Activated naive CD4-positive, alpha-beta T cell treated with anti-CD3 and anti-CD28 coated beads, Interleukin-2, amount 50 U/mL, for 72 hours (primary cell): ENCODE measurements around the gene PSMA3. TPM values are rescaled to one million over a fixed set of nuclear protein-coding genes. Genes with fewer than 3 reads are reported as not detected.
"Not testable (repeated sequence)": the region's sequence is repeated elsewhere in the genome, so short reads cannot be mapped to it uniquely, and the experiment has no call there.

Source experiments
- ATAC-seq, 2 donors: fragments of 150-1000 bp; cut with Tn5 transposase; 2 replicates each; pipeline ENCODE4 v1.10.0; 2021; ENCODE audit warnings: mild to moderate bottlenecking in 2 of 2, moderate library complexity in 2 of 2
- DNase-seq, 2 donors: peaks; one replicate each; pipeline ENCODE4 v3.0.0; 2021 to 2022; ENCODE audit warnings: low spot score in 2 of 2
- H3K27ac Mint-ChIP-seq, 2 donors: one replicate each; pipeline ENCODE4 v1.8.0; 2022; ENCODE audit warnings: mild to moderate bottlenecking in 2 of 2, mixed read lengths in 2 of 2
- H3K36me3 Mint-ChIP-seq, 2 donors: one replicate each; pipeline ENCODE4 v1.8.0; 2022; ENCODE audit warnings: mixed read lengths in 2 of 2
- H3K9me3 Mint-ChIP-seq, 2 donors: one replicate each; pipeline ENCODE4 v1.8.0; 2022; ENCODE audit warnings: mixed read lengths in 2 of 2
- total RNA-seq, 2 donors: library from RNA; stranded (reverse); gene quantifications; one replicate each; pipeline ENCODE4 v1.2.3, GENCODE V29; 2022

The PSMA3 gene
- total RNA-seq, 2 donors from 2014 or later = 252 to 310 TPM

DNA sequence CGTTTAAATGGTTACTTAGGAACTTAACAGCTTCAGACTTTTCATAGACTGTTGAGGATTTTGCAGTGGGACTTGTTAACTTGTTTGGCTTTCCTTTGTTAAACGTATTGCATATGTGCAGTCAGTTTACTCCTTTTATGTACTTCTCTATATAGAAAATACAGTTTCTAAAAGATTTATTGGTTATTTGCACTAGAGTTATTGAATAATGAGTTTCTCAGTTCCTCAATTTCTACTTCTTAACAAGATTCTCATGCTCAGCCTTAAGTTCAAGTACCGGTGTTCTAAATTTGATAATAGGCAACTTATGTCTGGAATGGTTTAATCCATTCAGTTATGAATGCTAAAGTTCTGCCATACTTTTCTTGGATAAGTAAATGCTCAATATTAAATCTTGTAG is 919 bp downstream of the PSMA3 start:
- H3K27ac Mint-ChIP-seq = peak overlapping the region; percentile 96 to 99
- no peaks in the 10 kb centered on the region for H3K9me3 Mint-ChIP-seq
- no peak for ATAC-seq
- DNase-seq = no peak
- peaks cover 29 to 34% of the 10 kb centered on the region in 2 donors for H3K36me3 Mint-ChIP-seq

DNA sequence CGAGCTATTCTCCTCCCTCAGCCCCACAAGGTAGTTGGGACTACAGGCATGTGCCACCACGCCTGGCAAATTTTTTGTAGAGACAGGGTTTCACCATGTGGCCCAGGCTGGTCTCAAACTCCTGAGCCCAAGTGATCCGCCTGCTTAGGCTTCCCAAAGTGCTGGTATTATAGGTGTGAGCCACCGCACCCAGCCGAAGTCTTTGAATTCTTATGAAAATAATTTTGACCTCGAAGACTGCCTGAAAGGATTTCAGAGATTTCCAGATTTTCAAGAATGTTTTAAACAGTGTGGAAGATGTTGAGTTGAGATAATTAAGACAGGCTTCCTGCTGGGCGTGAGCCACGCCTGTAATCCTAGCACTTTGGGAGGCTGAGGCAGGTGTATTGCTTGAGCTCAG is 5.0 kb downstream of the PSMA3 start:
- no peaks in the 10 kb centered on the region for H3K9me3 Mint-ChIP-seq
- ATAC-seq (no peak), DNase-seq (no peak)
- H3K27ac Mint-ChIP-seq = no peak overlapping the region
- H3K36me3 Mint-ChIP-seq = peaks cover 30 to 45% of the 10 kb centered on the region in 2 donors

DNA sequence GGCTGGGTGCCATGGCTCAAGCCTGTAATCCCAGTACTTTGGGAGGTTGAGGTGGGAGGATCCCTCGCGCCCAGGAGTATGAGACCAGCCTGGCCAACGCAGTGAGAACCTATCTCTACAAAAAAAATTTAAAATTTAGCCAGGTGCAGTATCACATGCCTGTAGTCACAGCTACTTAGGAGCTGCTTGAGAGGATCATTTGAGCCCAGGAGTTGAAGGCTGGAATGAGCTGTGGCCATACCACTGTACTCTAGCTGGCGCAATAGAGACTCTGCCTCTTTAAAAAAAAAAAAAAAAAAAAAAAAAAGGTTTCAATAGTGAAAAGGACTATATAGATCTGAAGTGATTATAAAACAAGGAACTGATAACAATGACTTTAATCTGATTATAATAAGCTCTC is 13.5 kb downstream of the PSMA3 start:
- no peaks in the 10 kb centered on the region for H3K9me3 Mint-ChIP-seq
- ATAC-seq (no peak), DNase-seq (no peak)
- no peak overlapping the region for H3K27ac Mint-ChIP-seq
- H3K36me3 Mint-ChIP-seq = peaks cover 0 to 6% of the 10 kb centered on the region in 2 donors

DNA sequence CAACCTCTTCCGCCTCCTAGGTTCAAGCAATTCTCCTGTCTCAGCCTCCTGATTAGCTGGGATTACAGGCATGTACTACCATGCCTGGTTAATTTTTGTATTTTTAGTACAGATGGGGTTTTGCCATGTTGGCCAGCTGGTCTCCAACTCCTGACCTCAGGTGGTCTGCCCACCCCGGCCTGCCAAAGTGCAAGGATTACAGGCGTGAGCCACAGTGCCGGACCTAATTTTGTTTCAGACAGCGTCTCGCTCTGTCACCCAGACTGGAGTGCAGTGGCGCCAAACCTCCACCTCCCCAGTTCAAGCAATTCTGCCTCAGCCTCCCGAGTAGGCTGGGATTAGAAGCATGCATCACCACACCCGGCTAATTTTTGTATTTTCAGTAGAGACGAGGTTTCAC is 17.4 kb downstream of the PSMA3 start:
- not testable (repeated sequence) for DNase-seq, H3K9me3 Mint-ChIP-seq, ATAC-seq
- H3K36me3 Mint-ChIP-seq = peaks cover 4 to 22% of the 10 kb centered on the region in 2 donors
- H3K27ac Mint-ChIP-seq = peak overlapping the region in 1 of 2 donors; percentile 65

DNA sequence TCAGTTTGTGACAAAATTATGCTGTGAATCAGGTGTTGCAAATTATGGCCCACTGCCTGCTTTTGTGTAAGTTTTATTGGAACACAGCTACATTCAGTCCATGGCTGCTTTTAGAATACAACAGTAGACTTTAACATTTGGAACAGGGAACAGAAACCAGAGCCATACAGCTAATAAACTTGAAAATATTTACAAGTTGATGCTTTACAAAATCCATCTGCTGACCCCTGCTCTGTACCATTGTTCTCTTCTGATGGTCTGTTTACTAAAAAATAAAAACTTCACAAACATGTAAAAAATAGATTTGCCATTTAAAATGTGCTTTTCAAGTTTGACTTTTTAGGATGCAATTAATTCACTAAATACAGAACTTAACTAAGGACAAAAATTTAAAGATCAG is 20.8 kb downstream of the PSMA3 start:
- peak overlapping the region in 1 of 2 donors; percentile 44 for H3K27ac Mint-ChIP-seq
- ATAC-seq = no peak
- peaks cover 4 to 24% of the 10 kb centered on the region in 2 donors for H3K36me3 Mint-ChIP-seq
- H3K9me3 Mint-ChIP-seq = no peaks in the 10 kb centered on the region
- DNase-seq = no peak

DNA sequence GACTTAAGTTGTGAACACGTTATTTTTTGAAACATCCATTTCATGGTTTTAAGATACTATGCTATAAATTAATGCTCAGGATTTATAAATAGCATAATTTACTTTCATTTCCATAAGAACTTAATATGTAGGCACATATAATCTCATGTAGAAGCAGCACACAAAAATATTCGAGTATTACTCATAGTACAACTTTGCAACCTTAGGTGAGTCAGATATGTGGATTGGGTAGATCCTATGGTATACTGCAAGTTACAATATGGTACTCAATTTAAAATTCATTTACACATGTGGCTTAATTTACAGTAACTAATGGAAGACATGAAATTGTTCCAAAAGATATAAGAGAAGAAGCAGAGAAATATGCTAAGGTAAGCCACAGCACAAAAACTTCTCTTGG is 26.0 kb downstream of the PSMA3 start:
- Mint-ChIP-seq H3K27ac (peak overlapping the region in 1 of 2 donors; percentile 65), H3K36me3 (peaks cover 11 to 25% of the 10 kb centered on the region in 2 donors), H3K9me3 (no peaks in the 10 kb centered on the region)
- peak; percentile 40 to 59 for ATAC-seq
- DNase-seq = no peak

DNA sequence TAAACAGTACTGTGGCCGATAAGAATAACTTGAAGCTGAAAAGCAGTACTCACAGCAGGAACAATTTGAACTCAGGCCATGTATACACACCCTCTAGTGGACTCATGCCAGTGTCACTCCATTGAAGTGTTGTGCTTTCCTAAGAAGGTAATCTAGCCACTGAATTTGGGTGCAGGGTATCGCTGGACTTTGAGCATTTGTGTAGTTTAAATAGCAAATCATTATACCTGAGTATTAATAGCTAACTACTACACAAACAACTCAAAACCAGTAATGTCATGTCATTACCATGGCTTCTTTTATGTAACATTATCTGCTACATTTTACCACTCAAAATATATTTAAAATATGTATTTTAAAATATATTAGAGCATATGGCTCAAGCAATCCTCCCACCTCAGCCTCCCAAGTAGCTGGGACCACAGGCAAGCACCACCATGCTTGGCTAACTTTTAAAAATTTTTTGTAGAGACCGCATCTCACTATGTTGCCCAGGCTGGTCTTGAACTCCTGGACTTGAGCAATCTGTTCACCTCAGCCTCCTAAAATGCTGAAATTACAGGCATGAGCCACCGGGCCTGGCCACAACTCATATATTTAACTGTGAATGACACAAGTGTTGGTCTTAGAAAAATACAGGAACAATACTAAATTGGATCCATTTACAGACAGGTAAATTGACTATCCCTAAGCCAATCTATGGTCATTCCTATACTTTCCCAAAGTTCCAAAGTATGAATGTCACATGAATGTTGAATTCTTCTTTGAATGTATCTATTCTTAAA is 28.1 kb downstream of the PSMA3 start:
- Mint-ChIP-seq H3K36me3 (peaks cover 7 to 25% of the 10 kb centered on the region in 2 donors), H3K9me3 (no peaks in the 10 kb centered on the region), H3K27ac (no peak overlapping the region)
- DNase-seq = no peak
- ATAC-seq = no peak

DNA sequence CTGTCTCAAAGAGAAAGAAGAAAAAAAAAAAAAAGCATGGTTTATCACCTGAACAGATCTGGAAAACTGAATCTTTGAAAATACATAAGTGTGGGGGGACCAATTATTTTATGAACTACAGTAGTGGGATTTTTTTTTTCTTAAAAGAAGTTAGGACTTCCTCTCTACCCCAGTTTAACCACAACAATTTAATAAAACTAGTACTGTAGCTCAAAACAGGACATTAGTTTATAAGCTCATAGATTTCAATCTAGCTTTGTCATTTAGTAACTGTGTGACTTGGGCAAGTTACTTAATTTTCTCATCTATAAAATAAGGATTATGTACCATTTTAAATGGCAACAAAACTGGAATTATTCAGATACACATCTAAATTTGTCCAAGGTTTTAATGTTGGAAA is 30.2 kb downstream of the PSMA3 start:
- DNase-seq = no peak
- Mint-ChIP-seq H3K36me3 (peaks cover 7 to 34% of the 10 kb centered on the region in 2 donors), H3K9me3 (no peaks in the 10 kb centered on the region), H3K27ac (peak overlapping the region; percentile 74 to 94)
- no peak for ATAC-seq

DNA sequence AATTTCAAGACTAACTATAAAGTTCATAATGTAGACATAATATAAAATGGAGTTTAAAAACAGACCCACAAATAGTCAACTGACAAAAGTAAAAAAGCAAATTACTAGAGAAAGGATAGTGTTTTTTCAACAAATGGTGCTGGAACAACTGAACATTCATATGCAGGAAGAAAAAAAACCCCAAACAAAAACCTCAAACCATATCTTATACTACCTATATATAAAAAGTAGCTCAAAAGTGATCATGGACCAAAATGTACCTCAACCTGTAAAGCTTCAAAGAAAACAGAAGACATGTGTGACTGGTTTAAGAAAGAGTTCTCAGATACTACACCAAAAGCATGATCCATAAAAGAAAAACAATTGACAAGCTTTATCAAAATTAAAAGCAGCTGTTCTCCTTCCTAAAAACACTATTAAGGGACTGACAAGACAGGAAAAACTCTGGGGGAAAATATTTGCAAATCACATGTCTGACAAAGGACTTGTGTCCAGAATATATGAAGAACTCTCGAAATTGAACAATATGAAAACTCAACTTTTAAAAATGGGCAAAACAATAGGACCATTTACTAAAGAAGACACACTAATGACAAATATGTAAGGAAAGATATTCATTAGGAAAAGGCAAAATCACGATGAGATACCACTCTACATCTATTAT is 31.0 kb downstream of the PSMA3 start:
- no peak for DNase-seq

DNA sequence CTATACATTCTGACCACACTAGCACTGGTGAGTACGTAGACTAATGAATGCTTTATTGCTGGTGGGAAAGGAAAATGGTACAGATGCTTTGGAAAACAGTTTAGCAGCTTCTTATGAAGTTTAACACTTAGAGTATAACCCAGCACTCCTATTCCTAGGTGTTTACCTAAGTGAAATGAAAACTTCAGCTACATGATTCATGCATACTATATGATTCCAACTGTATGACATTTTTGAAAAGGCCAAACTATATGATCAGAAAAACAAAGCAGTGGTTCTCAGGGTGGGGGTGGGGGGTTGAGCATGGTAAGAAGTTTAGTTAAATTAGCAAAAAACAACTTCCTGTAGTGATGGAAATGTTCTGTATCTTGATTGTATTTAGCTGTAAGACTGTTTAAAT is 31.6 kb downstream of the PSMA3 start:
- Mint-ChIP-seq H3K36me3 (peaks cover 11 to 42% of the 10 kb centered on the region in 2 donors), H3K9me3 (no peaks in the 10 kb centered on the region), H3K27ac (peak overlapping the region in 1 of 2 donors; percentile 74)
- ATAC-seq = peak; percentile 39 to 48
- no peak for DNase-seq

More for the DNA sequence above, 31.0 kb downstream of the PSMA3 start:
- peaks cover 7 to 36% of the 10 kb centered on the region in 2 donors for H3K36me3 Mint-ChIP-seq
- H3K9me3 Mint-ChIP-seq = no peaks in the 10 kb centered on the region
- peak overlapping the region; percentile 74 to 94 for H3K27ac Mint-ChIP-seq
- ATAC-seq = peak in 1 of 2 donors; percentile 60

DNA sequence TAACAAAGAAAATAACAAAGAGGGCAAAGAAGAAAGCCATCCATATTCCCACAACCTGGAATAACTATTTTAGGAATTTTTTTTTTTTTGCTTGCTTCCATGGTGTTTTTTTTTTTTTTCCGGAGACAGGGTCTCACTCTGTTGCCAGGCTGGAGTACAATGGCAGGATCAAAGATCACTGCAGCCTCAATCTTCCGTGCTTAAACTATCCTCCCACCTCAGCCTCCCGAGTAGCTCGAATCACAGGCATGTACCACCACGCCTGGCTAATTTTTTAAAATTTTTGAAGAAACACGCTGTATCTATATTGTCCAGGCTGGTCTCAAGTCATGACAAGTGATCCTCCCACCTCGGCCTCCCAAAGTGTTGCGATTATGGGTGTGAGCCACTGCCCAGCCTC is 33.5 kb downstream of the PSMA3 start:
- ATAC-seq (no peak), DNase-seq (no peak)
- no peaks in the 10 kb centered on the region for H3K9me3 Mint-ChIP-seq
- peaks cover 11 to 45% of the 10 kb centered on the region in 2 donors for H3K36me3 Mint-ChIP-seq
- no peak overlapping the region for H3K27ac Mint-ChIP-seq

DNA sequence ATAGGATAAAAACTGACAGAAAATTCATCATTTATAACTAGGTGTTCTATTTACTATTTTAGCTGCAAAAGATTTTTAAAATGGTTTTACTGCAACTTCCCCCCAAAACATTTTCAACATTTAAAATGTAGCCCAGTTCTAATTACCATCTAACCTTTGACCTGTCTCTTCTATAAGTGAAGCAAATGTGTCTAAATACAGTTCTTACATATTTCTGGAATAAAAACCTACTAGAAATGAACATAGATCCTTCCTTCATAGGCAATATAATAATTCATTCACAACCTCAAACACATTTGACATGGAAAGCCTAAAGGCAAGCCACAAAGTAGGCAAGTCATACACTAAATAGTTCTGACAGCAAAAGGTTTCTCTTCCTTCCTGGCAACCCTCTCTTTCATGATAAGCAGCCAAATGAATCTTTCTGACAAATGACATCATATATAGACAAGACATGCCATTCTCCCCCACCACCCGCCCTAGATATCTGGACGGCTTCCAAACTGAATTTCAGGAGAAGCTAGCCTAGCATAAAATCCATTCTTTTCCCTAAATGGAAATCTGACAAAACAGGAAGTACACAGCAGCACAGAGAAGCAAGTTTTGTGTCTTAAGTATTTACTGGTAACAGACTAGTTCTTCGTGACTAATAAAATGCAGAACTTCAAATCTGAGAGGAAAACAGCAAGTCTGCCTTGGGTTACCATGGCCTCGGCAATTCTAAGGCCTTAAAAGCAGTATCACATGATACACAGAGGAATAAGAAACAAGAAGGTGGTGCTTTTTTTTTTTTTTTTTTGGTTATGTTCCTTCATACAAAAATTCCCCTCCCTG is 36.5 kb downstream of the PSMA3 start:
- no peaks in the 10 kb centered on the region for H3K9me3 Mint-ChIP-seq

DNA sequence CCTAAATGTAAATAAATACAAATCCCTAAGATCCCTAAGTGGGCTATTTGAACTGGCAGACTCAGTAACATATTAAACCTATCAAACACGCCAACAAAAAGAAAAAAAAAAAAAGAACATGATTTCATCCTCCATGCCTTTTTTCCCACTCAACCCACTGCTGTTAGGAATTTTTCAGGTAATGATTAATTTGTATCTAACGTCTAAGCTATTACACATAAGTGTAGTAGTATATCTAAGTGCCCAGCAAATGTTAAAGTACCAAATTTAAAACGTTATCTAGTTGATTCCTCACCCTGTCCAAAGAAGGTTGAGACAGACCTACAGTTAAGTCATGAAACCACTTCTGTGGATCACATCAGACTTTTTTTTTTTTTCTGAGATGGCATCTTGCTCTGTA is 37.3 kb downstream of the PSMA3 start:
- H3K36me3 Mint-ChIP-seq = peaks cover 13 to 56% of the 10 kb centered on the region in 2 donors
- H3K9me3 Mint-ChIP-seq = no peaks in the 10 kb centered on the region
- H3K27ac Mint-ChIP-seq = peak overlapping the region; percentile 88 to 99
- ATAC-seq (peak in 1 of 2 donors; percentile 21), DNase-seq (no peak)

More for the DNA sequence above, 36.5 kb downstream of the PSMA3 start:
- ATAC-seq (peak; percentile 87 to 90), DNase-seq (peak in 1 of 2 donors; percentile 30)
- peaks cover 13 to 56% of the 10 kb centered on the region in 2 donors for H3K36me3 Mint-ChIP-seq
- H3K27ac Mint-ChIP-seq = peak overlapping the region; percentile 88 to 99

DNA sequence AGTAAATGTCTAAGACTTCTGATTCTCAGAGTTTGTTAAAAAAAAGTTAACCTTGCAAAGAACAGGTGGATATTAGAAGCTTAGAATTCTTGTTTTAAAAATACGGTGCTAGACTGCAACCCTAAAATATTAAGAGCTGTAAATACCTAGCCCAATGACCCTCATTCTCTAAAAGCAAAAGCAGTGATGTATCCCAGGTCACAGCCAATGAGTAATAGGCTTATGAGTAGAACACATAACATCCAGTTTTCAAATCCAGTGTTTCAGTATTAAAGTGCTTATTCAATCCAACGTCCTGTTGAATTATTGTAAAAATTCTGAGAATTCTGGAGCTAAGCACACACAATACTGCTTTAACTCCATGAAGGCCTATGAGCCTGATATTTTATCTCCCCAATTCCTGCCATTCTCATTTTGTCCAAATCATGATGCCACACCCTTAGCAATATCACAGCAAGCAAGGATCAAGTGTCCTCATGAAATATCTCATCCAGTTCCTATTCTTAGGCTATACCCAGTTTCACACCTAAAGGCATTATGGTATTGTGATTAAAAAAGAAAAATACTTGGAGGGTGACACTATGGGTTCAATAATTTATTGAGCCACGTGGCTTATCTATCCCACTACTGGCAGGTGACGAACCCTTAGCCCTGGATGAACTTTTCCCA is 38.4 kb downstream of the PSMA3 start:
- no peak for ATAC-seq
- no peaks in the 10 kb centered on the region for H3K9me3 Mint-ChIP-seq
- peaks cover 19 to 56% of the 10 kb centered on the region in 2 donors for H3K36me3 Mint-ChIP-seq
- no peak for DNase-seq
- peak overlapping the region in 1 of 2 donors; percentile 19 for H3K27ac Mint-ChIP-seq

DNA sequence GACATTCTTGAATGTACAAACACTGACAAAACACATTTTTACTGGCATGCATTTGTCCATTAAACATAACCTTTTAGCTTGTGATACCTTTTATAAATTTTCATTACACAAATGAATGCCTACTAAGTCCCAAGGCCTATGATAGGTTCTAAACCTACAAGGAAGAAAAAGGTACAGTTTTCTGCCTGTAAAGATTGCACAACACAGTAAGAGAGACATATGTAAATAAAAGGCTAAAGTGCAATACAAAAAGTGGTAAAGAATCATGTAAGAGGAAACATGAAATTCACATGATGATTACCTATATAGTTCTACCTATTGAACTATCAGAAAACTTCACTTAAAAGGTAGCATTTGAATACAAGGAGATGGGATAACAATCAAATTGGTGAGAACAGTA is 39.1 kb downstream of the PSMA3 start:
- no peak overlapping the region for H3K27ac Mint-ChIP-seq
- H3K36me3 Mint-ChIP-seq = peaks cover 25 to 61% of the 10 kb centered on the region in 2 donors

DNA sequence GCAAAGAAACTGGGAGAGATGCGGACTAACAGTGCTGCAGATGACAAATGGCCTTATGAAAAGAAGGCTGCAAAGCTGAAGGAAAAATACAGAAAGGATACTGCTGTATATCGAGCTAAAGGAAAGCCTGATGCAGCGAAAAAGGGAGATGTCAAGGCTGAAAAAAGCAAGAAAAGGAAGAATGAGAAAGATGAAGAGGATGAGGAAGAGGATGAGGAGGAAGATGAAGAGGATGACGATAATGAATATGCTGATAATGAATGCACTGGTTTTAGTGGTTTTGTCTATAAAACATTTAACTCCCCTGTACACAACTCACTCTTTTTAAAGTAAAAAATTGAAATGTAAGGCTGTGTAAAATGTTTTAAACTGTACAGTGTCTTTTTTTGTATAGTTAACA is 40.5 kb downstream of the PSMA3 start:
- H3K36me3 Mint-ChIP-seq = peaks cover 31 to 57% of the 10 kb centered on the region in 2 donors
- H3K9me3 Mint-ChIP-seq = no peaks in the 10 kb centered on the region
- no peak for DNase-seq
- ATAC-seq = no peak
- H3K27ac Mint-ChIP-seq = peak overlapping the region in 1 of 2 donors; percentile 17

More for the DNA sequence above, 39.1 kb downstream of the PSMA3 start:
- DNase-seq (no peak), ATAC-seq (no peak)
- no peaks in the 10 kb centered on the region for H3K9me3 Mint-ChIP-seq
